Astrocyte of the hippocampus (primary cell): ENCODE results near the gene DLGAP4.
"Not testable (repeated sequence)": the region's sequence is repeated elsewhere in the genome, so short reads cannot be mapped to it uniquely, and the experiment has no call there.

Experiments used
- DNase-seq: peaks from one replicate; pipeline ENCODE4 v3.0.0; 2011; ENCODE audit warnings: low read depth, low spot score

The DLGAP4 gene

DNA sequence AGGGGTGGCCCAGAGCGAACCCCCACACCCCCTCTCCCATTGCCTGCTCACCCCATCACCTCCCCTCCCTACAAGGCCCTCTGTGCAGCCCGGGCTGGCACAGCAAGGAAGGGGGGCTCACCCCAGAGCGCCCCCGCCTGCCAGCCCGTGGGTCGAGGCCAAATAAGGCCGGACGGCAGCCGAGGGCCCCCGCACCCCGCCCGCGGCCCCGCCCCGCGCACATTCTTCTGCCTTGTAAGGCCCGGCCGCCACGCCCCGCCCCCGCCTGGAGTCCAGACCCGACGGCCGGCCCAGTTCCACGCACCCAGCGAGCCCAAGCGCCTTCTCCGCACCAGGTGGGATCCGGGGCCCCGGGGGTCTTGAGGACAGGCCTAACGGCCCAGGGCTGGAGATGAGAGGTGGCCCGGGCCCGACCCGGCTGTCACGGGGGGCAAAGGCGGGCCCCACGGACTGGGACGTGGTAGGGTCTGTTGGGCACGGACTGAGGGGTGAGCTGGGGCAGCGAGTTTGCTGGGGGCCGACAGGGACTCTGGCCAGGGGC lies 235.2 kb downstream of the DLGAP4 start, which contains the start of gene MYL9:
Gene MYL9, plus strand, starts transcription at position 293 of the 541 bp plus-strand sequence. CDS start 3,366 bp downstream, outside the sequence.
- DNase-seq, result peak; percentile 91

DNA sequence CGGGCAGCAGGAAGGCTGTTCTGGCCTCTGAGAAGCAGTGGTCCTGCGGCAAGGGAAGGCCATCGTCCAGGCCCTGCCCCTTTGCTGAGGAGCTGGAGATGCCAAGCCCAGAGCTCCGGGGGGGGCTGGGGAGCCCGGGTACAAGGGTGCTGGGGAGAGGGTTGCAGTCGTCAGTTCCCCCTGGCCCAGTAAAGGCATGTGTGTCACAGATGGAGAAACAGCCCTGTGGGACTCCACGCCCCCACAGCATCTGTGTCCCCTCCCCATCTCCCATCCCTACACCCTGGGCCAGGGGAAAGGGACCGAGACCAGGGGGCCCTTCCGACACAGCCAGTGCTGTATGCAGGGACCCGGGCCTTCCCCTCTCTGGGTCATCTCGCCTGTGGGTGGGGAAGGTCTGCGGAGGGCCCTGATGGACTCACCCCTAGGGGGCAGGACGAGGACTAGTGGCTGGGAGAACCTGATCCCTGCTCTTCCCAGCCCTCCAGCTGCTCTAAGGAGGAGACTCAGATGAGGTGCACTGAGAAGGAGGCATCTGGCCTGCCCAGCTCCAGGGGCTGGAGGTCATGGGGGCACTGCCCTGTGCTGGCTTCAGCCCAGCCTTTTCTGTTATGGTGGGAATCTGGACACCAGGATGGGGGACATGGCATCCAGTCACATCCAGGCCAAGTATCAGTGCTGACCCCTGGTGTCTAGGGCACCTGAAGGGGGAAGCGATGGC lies 235.8 kb downstream of the DLGAP4 start:
- DNase-seq, result peak; percentile 61

DNA sequence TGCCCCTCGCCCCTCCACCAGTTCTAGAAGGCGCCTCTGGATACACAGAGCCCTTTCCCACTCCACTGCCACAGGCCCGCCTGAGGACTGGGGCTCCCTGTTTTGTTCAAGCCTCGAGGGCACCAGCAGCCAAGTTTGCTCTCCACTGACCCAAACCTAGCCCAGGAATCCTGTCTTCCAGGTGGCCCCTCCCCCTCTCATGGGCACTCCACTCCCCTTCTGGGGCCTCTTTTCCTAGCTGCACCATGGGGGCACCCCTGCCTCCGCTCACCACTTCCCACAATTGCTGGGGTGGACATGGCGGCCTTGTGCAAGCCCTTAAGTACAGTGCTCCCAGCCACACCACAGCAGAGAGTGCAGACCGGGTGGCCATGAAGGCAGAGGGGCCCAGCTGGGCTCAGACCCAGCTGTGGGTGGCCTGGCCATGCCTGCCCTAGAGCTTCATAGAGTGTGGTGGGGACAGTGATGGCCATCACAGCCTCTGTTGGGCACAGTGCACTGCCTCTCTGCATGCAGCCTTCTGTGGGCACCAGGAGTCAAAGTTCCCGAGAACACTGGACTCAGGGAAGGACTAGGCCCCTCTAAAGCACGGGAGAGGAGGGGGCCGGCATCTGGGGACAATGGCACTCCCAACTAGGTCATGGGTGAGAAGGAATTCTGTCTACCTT lies 236.5 kb downstream of the DLGAP4 start:
- no peak for DNase-seq

DNA sequence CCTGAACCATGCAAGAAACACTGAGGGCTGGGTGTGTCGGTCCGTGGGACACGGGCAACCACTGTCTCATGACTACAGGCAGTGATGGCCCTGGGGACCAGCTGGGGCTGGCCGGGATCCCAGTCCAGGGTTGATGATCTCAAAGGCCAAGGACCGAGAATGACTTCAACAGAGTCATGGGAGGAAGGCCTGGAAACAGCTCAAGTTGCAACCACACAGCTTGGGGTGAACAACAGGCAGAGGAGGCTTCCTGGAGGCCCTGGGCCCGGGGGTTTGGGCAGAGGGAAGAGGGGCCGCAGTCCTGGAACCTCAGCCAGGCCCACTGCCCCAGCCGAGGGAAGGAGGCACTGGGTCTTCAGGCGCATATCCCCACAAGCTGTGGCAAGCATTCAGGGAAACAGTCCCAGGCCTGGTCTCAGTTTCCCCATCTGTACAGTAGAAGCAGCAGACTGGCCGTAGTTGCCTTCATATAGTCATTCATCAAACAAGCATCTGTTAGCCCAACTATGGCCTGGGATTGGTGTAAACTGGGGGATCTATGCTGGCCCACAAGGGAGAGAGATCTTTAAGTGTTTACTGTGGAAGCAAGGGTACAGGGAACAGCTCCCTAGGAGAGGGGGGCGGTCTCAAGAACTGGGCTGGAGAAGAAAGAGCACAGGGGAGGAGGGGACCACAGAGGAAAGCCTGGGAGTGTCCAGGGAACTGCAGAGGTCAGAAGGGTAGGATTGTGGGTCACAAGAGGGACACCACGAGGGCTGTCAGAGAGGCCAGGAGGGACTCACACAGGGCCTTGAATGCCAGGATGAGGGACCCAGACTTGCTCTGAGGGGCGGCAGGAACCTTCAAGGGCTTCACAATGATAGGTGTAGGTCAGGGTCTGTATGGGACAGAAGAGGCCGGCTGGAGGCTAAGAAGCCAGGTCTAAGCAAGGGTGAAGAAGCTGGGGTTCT lies 237.3 kb downstream of the DLGAP4 start:
- DNase-seq, result peak; percentile 52

DNA sequence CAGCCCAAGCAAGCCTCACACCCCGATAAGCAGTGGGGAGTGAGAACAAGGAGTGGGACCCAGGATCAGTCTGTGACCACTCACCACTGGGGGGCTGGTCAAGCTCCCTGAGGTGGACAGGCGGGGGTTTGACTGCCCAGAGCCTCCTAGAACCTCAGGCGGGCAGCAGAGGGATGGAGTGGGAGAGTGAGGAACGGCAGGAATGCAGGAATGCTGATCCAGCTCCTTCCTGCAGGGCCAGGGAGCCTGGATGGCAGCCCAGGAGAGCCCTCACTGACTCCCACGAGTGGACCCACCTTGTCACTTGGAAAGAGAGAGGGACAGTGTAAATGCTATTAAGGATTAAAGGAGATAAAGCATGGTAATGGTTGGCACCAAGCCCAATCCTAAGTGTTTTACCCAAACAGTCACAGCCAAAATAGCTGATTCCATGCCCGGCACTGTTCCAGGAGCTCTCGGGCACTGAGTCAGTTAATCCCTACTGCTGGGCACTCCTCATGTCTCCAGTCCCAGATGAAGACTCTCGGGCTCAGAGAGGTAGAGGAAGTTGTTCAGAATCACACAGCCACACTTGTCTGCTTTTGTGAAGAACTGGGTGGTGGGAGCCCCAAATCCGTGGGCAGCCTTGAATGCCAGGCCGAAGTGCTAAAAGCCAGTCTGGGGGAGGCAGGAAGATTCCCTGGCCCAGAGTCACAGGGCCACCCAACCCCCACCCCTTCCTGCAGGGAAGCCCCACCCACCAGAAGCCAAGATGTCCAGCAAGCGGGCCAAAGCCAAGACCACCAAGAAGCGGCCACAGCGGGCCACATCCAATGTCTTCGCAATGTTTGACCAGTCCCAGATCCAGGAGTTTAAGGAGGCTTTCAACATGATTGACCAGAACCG lies 238.2 kb downstream of the DLGAP4 start:
- DNase-seq, result peak; percentile 91

DNA sequence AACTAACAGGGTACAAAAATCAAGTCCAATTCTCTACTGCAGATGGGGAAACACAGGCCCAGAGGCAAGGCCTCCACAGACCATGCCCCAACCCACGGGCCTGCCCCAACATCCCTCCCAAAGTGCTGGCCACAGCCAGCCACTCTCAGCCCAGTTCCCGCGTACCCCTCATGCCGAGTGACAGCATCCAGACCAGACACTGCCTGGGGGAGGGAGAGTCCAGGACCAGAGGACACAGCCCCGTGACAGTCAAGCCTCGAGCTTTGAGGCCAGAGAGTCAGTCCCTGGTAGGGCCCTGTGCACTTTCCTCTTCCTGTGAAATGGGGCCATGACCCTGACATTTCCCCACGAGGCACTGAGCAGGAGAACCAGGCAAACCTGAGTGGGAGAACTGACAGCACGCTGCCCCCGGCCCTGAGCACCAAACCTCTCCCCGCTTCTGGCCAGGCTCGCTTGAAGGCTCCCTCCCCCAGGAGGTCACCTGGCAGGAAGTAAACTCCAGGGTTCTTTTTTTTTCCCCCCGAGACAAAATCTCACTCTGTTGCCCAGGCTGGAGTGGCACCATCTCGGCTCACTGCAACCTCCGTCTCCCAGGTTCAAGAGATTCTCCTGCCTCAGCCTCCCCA lies 240.1 kb downstream of the DLGAP4 start:
- DNase-seq, result no peak

DNA sequence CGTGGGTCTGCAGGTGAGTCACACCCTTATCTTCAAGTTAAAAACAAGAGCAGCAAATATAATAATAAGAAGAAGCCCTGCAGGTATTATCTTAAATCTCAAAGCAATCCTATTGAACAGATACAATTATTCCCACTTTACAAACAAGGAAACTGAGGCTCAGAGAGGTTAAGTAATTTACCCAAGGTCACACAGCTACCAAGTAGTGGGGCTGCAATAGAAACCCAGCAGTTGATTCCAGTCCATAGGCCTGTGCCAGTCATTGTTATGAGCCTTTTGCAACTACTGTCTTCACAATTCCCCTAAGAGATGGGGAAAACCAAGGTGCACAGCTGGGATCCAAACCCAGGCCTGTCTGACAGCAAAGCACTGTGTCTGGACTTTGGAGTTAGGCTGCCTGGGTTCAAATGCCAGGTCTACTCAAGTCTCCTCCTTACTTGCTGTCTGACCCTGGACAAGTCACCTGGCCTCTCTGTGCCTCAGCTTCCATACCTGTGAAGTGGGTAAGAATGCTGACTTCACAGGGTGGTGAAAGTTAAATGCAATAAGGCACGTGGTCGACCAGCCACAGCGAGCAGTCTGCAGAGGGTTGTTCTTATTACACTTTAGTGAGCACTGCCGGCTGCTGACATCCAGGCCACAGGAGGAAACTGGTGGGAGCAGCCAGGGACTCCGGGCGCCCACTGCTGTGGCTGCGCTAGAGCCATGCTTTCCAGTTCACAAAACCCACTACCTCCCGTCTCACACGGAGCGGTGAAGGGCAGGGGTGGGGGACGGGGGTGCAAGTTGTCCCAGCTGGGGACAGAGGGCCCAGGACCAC lies 241.3 kb downstream of the DLGAP4 start:
- DNase-seq, result no peak

DNA sequence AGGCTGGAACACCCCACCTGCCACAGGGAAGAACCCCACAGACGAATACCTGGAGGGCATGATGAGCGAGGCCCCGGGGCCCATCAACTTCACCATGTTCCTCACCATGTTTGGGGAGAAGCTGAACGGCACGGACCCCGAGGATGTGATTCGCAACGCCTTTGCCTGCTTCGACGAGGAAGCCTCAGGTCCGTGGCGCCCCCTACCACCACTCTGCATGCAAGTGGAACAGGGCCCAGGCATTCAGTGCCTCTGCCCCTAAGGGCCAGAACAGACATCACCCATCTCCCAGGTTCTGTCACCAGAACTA lies 241.8 kb downstream of the DLGAP4 start:
- no peak for DNase-seq

DNA sequence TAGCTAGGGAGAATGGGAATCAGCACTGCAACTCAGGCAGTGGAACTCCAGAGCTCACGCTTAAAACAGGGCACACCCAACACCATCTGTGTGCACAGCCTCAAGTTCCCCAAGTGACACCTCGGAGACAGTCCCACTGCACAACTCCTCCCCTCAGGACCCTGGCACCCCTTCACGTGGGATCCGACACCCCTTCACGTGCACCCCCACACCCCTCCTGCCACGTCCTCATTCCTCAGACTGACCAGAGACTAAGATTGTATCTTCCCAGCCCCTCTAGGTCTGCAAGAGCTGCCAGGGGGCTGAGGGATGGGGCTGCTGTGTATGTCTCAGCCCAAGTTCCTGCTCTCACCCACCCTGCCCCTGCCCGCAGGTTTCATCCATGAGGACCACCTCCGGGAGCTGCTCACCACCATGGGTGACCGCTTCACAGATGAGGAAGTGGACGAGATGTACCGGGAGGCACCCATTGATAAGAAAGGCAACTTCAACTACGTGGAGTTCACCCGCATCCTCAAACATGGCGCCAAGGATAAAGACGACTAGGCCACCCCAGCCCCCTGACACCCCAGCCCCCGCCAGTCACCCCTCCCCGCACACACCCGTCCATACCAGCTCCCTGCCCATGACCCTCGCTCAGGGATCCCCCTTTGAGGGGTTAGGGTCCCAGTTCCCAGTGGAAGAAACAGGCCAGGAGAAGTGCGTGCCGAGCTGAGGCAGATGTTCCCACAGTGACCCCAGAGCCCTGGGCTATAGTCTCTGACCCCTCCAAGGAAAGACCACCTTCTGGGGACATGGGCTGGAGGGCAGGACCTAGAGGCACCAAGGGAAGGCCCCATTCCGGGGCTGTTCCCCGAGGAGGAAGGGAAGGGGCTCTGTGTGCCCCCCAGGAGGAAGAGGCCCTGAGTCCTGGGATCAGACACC lies 242.8 kb downstream of the DLGAP4 start:
- no peak for DNase-seq

DNA sequence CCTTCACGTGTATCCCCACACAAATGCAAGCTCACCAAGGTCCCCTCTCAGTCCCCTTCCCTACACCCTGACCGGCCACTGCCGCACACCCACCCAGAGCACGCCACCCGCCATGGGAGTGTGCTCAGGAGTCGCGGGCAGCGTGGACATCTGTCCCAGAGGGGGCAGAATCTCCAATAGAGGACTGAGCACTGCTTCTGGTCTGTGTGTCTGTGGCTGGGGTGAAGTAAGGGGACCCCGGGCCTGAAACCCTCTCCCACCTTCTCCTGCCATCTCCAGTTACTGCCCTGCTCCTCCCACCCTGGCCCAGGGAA lies 243.4 kb downstream of the DLGAP4 start:
- DNase-seq, result no peak

DNA sequence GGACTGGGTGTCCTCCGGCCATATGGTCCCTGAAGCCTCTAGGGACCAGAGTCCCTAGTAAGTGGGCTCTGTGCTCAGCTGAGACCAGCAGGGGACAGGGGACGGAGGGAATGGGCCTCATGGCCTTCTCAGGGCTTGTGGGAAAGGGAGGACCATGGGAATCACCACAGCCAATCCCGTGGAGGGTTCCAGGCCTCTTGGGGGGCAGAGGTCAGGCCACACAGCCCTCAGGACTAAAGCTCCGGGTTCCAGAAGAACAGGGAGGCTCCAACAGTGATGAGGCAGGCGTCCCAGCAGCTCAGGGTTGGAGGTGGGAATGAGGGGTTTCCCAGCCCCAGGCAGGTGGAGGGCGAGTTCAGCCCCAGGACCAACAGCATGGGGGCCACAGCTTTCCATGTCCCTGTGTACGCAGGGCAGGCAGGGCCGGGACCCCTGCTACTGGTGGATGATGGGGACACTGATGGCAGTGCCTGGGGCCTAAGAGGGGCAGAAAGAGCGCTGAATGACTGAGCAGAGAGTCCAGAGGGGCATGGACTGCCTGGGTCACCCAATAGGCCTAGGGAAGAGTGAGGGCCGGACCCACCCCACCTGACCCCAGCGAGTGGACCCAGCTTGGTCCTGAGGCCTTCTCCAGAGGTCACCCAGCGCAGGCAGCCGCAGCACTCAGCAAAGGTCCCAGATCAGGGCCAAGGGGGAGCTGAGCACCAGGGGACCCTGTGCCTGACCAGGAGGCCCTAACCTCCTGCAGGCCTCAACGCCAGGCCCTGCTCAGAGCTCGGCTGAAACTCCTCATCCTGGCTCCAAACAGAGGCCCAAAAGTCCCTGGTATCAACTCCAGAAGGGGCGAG lies 244.0 kb downstream of the DLGAP4 start:
- no peak for DNase-seq

DNA sequence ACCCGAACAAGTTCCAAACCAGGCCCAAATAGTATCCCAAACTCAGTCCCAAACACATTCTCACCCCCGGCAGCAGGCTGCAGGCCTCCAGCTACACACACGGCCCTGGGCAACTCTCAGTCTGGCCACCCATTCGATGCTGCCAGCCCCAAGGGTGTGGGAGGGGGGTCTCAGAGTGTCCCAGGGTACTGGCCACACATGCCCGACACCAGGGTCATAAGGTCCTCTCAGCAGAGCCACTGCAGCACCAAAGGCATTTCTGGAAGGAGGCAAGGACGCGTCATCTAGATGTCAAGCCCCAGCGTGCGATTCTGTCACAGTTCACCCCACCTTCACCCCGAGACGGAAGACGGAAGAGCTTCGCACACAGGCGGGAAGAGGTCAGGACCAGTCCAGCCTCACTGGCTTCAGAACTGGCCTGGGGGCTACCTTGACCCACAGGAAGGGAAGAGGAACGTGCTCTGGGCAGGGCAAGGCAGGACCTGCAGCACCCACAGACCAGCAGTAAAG lies 244.7 kb downstream of the DLGAP4 start:
- DNase-seq, result peak; percentile 44

DNA sequence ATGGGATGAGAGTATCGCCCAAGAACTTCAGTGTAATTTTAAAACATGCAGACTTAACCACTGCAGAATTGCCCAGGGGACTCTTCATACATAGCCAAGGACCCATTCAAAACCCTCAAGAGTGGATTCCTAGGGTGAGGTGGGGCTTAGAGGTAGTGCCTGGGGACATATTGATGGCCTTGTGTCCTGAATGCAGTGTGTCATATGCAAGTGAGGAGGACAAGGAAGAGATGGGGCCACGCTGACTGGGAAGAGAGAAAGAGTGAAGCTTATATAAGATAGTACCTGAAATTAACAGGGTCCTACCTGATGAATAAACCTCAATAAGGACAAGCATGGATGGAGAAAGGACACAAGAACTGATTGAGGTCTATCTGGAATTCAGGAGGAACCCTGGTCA lies 249.1 kb downstream of the DLGAP4 start:
- no peak for DNase-seq

DNA sequence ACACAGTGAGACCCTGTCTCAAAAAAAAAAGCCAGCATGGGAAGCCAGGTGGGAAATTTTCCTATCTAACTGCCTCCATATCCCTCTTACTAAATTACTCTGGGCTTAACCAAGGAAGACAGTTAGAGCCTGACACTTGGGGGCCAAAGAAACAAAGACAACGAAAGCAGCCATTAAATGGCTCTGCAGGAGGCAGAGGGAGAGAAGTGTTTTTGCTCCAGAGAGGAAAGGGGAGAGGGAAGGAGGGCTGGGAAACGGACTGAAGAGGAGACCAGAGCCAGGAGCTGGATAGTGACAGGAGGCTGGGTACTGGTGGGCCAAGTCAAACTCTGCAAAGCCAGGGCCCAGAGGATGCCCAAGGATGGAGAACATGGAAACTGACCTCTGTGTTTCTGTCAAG lies 256.6 kb downstream of the DLGAP4 start:
- DNase-seq, result no peak

DNA sequence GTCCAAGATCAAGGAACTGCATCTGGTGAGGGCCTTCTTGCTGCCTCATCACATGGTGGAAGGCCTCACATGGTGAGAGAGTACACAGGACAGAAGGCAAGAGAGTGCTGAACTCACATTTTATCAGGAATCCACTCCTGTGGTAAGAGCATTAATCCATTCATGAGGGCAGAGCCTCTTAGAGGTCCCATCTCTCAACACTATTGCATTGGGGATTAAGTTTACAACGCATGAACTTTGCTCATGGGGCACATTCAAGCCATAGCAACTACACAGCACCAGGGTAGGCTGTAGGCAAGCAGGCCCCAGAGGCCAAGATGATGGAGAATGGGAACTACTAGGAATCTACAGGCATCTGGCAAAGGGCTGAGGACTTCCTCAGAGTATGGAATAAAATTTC lies 257.2 kb downstream of the DLGAP4 start:
- DNase-seq, result no peak

DNA sequence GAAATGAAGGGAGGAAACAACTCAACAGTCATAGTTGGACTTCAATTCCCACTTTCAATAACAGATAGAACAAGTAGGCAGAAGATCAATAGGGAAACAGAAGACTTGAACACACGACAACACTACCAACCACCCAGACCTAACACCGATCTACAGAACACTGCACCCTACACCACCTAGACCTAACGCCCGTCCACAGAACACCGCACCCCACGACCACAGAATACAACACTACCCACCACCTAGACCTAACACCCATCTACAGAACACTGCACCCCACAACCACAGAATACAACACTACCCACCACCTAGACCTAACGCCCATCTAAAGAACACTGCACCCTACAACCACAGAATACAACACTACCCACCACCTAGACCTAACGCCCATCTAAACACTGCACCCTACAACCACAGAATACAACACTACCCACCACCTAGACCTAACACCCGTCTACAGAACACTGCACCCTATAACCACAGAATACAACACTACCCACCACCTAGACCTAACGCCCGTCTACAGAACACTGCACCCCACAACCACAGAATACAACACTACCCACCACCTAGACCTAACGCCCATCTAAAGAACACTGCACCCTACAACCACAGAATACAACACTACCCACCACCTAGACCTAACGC lies 258.1 kb downstream of the DLGAP4 start:
- DNase-seq, result not testable (repeated sequence)

DNA sequence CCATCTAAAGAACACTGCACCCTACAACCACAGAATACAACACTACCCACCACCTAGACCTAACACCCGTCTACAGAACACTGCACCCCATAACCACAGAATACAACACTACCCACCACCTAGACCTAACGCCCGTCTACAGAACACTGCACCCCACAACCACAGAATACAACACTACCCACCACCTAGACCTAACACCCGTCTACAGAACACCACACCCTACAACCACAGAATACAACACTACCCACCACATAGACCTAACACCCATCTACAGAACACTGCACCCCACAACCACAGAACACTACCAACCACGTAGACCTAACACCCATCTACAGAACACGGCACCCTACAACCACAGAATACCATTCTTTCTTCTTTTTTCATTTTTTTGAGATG lies 258.6 kb downstream of the DLGAP4 start:
- not testable (repeated sequence) for DNase-seq
